DOHH2 (cell line): ENCODE measurements around the gene AKNA.

Source experiments
- EZH2phosphoT487 ChIP-seq: fragments of 200-600 bp; sonication (generic); IDR thresholded peaks from 2 replicates; pipeline ENCODE4 v1.6.1; 2017; ENCODE audit warnings: borderline replicate concordance, mild to moderate bottlenecking, antibody characterized with exemption, low read length, moderate library complexity, mixed read lengths
- TF ChIP-seq, protein P1 (sequence below): fragments of 200-600 bp; sonication (generic); IDR thresholded peaks from one replicate; pipeline ENCODE4 v1.5.1; 2014; ENCODE audit warnings: antibody characterized with exemption, mild to moderate bottlenecking, low read depth, low read length; ENCODE audit not compliant: poor library complexity, severe bottlenecking

DNA sequence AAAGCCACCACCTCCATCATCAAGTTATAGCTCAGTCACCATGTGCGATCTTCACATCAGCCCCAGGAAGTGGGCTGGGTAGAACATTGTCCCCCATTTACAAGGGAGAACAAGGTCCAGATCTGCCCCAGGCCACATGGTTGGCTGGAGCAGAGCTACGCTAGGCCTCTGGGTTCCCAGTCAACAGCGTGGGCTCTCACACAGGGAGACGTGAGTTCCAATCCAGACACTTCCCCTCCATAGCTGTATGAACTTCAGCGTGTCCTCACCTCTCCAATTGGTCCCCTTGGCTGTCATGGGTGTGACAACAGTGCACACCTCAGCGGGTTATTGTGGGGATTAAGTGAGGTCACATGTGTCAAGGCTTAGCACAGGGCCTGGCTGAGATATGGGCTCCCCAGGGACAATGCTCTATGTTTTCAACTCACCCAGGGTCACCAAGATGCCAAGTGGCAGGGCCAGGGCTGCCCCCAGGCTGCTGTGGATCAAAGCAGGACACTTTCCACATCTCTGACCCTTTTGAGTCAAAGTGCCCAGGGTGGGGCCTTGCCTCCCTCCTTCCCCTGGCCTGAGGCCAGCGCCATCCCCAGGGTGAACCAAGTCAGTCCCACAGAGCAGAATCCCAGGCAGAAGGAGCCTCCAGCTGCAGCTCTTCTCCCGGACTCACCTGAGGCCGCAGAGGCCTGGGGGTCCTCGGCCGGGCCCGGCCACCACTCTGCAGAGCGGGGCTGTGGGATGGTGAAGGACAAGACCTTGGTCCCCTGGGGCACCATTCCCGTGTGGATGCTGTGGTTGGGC lies 19.8 kb downstream of the AKNA start:
- TF ChIP-seq, protein P1, sequence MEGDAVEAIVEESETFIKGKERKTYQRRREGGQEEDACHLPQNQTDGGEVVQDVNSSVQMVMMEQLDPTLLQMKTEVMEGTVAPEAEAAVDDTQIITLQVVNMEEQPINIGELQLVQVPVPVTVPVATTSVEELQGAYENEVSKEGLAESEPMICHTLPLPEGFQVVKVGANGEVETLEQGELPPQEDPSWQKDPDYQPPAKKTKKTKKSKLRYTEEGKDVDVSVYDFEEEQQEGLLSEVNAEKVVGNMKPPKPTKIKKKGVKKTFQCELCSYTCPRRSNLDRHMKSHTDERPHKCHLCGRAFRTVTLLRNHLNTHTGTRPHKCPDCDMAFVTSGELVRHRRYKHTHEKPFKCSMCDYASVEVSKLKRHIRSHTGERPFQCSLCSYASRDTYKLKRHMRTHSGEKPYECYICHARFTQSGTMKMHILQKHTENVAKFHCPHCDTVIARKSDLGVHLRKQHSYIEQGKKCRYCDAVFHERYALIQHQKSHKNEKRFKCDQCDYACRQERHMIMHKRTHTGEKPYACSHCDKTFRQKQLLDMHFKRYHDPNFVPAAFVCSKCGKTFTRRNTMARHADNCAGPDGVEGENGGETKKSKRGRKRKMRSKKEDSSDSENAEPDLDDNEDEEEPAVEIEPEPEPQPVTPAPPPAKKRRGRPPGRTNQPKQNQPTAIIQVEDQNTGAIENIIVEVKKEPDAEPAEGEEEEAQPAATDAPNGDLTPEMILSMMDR = no peak
- TF ChIP-seq EZH2phosphoT487 = no peak
